Hepatocyte (in vitro differentiated cells): ENCODE results near the gene CMSS1. TPM values are rescaled to one million over a fixed set of nuclear protein-coding genes. Genes with fewer than 3 reads are reported as not detected.

ENCODE experiments used
- DNase-seq: peaks from one replicate; pipeline ENCODE4 v3.0.0-alpha.2; 2016; ENCODE audit warnings: low spot score
- H2AFZ ChIP-seq: fragments of 200-600 bp; sonication (generic); 2 replicates; pipeline ENCODE4 v1.6.0; 2016; ENCODE audit warnings: antibody characterized with exemption, mild to moderate bottlenecking
- H3K27ac ChIP-seq: fragments of 200-600 bp; sonication (generic); 2 replicates; pipeline ENCODE4 v1.5.1; 2016; ENCODE audit warnings: mild to moderate bottlenecking
- H3K27me3 ChIP-seq: fragments of 200-600 bp; sonication (generic); 2 replicates; pipeline ENCODE4 v1.6.1; 2016
- H3K36me3 ChIP-seq: fragments of 200-600 bp; sonication (generic); replicated peaks from 2 replicates; pipeline ENCODE4 v1.5.1; 2016; ENCODE audit warnings: low read depth; ENCODE audit not compliant: insufficient read depth
- H3K4me1 ChIP-seq: fragments of 200-600 bp; sonication (generic); 2 replicates; pipeline ENCODE4 v1.5.1; 2016; ENCODE audit warnings: mild to moderate bottlenecking, moderate library complexity; ENCODE audit not compliant: insufficient read depth
- H3K4me2 ChIP-seq: fragments of 200-600 bp; sonication (generic); 2 replicates; pipeline ENCODE4 v1.6.0; 2016
- H3K4me3 ChIP-seq: fragments of 200-600 bp; sonication (generic); 2 replicates; pipeline ENCODE4 v1.5.1; 2016; ENCODE audit warnings: mild to moderate bottlenecking
- H3K79me2 ChIP-seq: fragments of 200-600 bp; sonication (generic); 2 replicates; pipeline ENCODE4 v1.6.0; 2017; ENCODE audit warnings: mild to moderate bottlenecking
- H3K9me2 ChIP-seq: fragments of 200-600 bp; sonication (generic); replicated peaks from 2 replicates; pipeline ENCODE4 v1.6.0; 2017; ENCODE audit warnings: mild to moderate bottlenecking; ENCODE audit not compliant: insufficient read depth
- H3K9me3 ChIP-seq: fragments of 200-600 bp; sonication (generic); 2 replicates; pipeline ENCODE4 v1.5.1; 2016; ENCODE audit warnings: low read depth, mild to moderate bottlenecking
- H4K20me1 ChIP-seq: fragments of 200-600 bp; sonication (generic); 2 replicates; pipeline ENCODE4 v1.6.0; 2016; ENCODE audit warnings: mild to moderate bottlenecking; ENCODE audit not compliant: insufficient read depth, poor library complexity, severe bottlenecking
- CTCF ChIP-seq: fragments of 200-600 bp; sonication (generic); IDR thresholded peaks from 2 replicates; pipeline ENCODE4 v1.5.1; 2016; ENCODE audit warnings: antibody characterized with exemption, mild to moderate bottlenecking; ENCODE audit not compliant: poor library complexity
- EZH2 ChIP-seq: fragments of 200-600 bp; sonication (generic); IDR thresholded peaks from 2 replicates; pipeline ENCODE4 v1.6.1; 2016; ENCODE audit warnings: antibody characterized with exemption, mild to moderate bottlenecking, borderline replicate concordance
- EZH2phosphoT487 ChIP-seq: fragments of 200-600 bp; sonication (generic); IDR thresholded peaks from one replicate; pipeline ENCODE4 v1.6.1; 2018; ENCODE audit warnings: antibody characterized with exemption, mild to moderate bottlenecking, low read depth, moderate library complexity; ENCODE audit not compliant: unreplicated experiment, severe bottlenecking
- WGBS: methylation state at CpG from one replicate; pipeline ENCODE4 v1.1.6; 2016; ENCODE audit warnings: low lambda C conversion rate; ENCODE audit errors: missing lambda C conversion rate; 5-methylcytosine and 5-hydroxymethylcytosine counted together
- polyA plus RNA-seq: library from polyadenylated mRNA; unstranded; fragments of >200 nt; fragmentation: Nextera tagmentation; extraction: Ambion mirVana; gene quantifications from 2 replicates; pipeline ENCODE4 v1.2.1, GENCODE V29; 2016
- total RNA-seq: library from RNA; depleted of rRNA; stranded (reverse); fragments of >200 nt; gene quantifications from 2 replicates; pipeline ENCODE4 v1.2.3, GENCODE V29; 2014

Gene CMSS1
- total and polyA plus RNA-seq, 2 experiments from 2014 or later = 11.8 to 17.0 TPM

GRCh38 chr3:99863002-99863401 is 45.3 kb downstream of the CMSS1 start:
- Histone ChIP-seq H3K27me3 (no peaks in the 10 kb centered on the region), H3K4me2 (no peak overlapping the region), H3K79me2 (peaks cover 92% of the 10 kb centered on the region), H3K36me3 (no peaks in the 10 kb centered on the region), H3K9me2 (no peaks in the 10 kb centered on the region), H3K27ac (no peak overlapping the region), H3K4me3 (no peak overlapping the region), H4K20me1 (peaks cover 11% of the 10 kb centered on the region), H2AFZ (no peak overlapping the region), H3K9me3 (no peaks in the 10 kb centered on the region), H3K4me1 (peaks cover 21% of the 10 kb centered on the region)
- TF ChIP-seq CTCF (no peak), EZH2 (no peak), EZH2phosphoT487 (no peak)
- no peak for DNase-seq
- WGBS = 90% methylated on average over 6 of the region's 6 CpGs

- Histone ChIP-seq H3K4me3 (no peak overlapping the region), H4K20me1 (peaks cover 11% of the 10 kb centered on the region), H3K4me2 (no peak overlapping the region), H3K36me3 (no peaks in the 10 kb centered on the region), H3K79me2 (peaks cover 92% of the 10 kb centered on the region), H3K4me1 (peaks cover 27% of the 10 kb centered on the region), H2AFZ (no peak overlapping the region), H3K9me3 (no peaks in the 10 kb centered on the region), H3K27me3 (no peaks in the 10 kb centered on the region), H3K9me2 (no peaks in the 10 kb centered on the region), H3K27ac (no peak overlapping the region)
- WGBS = 92% methylated on average over 2 of the region's 2 CpGs
- TF ChIP-seq EZH2phosphoT487 = no peak
- DNase-seq = no peak
These were observed 45.9 kb downstream of the CMSS1 start for GRCh38 chr3:99863588-99863987.

GRCh38 chr3:99864289-99864688 is 46.6 kb downstream of the CMSS1 start:
- DNase-seq = no peak
- H3K4me2 ChIP-seq = no peak overlapping the region
- no peak for TF ChIP-seq EZH2
- no peak for TF ChIP-seq CTCF
- TF ChIP-seq EZH2phosphoT487 = no peak
- peaks cover 34% of the 10 kb centered on the region for H3K4me1 ChIP-seq
- no peaks in the 10 kb centered on the region for H3K9me3 ChIP-seq
- H4K20me1 ChIP-seq = peaks cover 11% of the 10 kb centered on the region
- WGBS = 100% methylated on average over 2 of the region's 2 CpGs
- H3K4me3 ChIP-seq = no peak overlapping the region
- no peaks in the 10 kb centered on the region for H3K36me3 ChIP-seq
- H3K27me3 ChIP-seq = no peaks in the 10 kb centered on the region
- no peak overlapping the region for H2AFZ ChIP-seq
- peaks cover 92% of the 10 kb centered on the region for H3K79me2 ChIP-seq
- no peaks in the 10 kb centered on the region for H3K9me2 ChIP-seq
- no peak overlapping the region for H3K27ac ChIP-seq

DNA sequence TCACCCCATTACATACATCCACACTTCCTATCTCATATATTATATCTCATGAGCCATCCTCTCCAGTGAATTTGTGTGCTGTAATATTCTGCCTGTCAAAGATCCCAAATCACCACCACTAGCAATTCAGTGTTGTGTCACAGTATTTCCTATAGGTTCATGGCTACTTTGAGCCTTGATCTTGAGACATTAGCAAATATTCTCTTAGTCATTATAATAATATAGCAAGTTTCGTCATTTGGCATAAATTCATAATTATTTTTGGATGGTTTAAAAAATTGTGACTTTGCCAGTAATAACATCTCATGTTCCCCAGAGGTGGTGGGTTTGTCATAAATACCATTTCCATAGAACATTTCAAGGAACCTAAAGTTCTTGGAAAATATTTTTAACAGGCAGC is 47.7 kb downstream of the CMSS1 start:
- Histone ChIP-seq H3K9me2 (no peaks in the 10 kb centered on the region), H3K4me3 (no peak overlapping the region), H3K79me2 (peaks cover 99% of the 10 kb centered on the region), H2AFZ (no peak overlapping the region), H3K9me3 (no peaks in the 10 kb centered on the region), H3K4me2 (no peak overlapping the region), H3K27ac (peak overlapping the region; percentile 33), H3K27me3 (no peaks in the 10 kb centered on the region), H4K20me1 (peaks cover 11% of the 10 kb centered on the region), H3K36me3 (no peaks in the 10 kb centered on the region), H3K4me1 (peaks cover 44% of the 10 kb centered on the region)
- DNase-seq = no peak
- WGBS = 94% methylated on average over 1 of the region's 1 CpG
- TF ChIP-seq CTCF (no peak), EZH2phosphoT487 (no peak), EZH2 (no peak)
